BLaER1 treated with 17β-estradiol and CSF1 and Interleukin-3, amounts not matched to agents 10 nM and 100 nM (cell line): ENCODE measurements around the gene SLC16A3.

Experiments
- H3K27ac ChIP-seq, 11 experiments: shearing (Covaris generic); formaldehyde crosslinking; 2 replicates each; pipeline ENCODE4 v1.8.1; 2022
- H3K27me3 ChIP-seq, 11 experiments: shearing (Covaris generic); formaldehyde crosslinking; 2 replicates each; pipeline ENCODE4 v1.8.1; 2022
- H3K36me3 ChIP-seq, 11 experiments: shearing (Covaris generic); formaldehyde crosslinking; 2 replicates each; pipeline ENCODE4 v1.8.1; 2022
- H3K4me1 ChIP-seq, 10 experiments: shearing (Covaris generic); formaldehyde crosslinking; 2 replicates each; pipeline ENCODE4 v1.8.1; 2022
- H3K4me2 ChIP-seq, 11 experiments: shearing (Covaris generic); formaldehyde crosslinking; 2 replicates each; pipeline ENCODE4 v1.8.1; 2022
- H3K4me3 ChIP-seq, 10 experiments: shearing (Covaris generic); formaldehyde crosslinking; 2 replicates each; pipeline ENCODE4 v1.8.1; 2022
- H3K9ac ChIP-seq, 11 experiments: shearing (Covaris generic); formaldehyde crosslinking; 2 replicates each; pipeline ENCODE4 v1.8.1; 2022
- H3K9me3 ChIP-seq, 11 experiments: shearing (Covaris generic); formaldehyde crosslinking; replicated peaks in 1 of 11; 2 replicates each; pipeline ENCODE4 v1.8.1; 2022
- H4K20me1 ChIP-seq, 11 experiments: shearing (Covaris generic); formaldehyde crosslinking; 2 replicates each; pipeline ENCODE4 v1.8.1; 2022
- Cebpa-rat ChIP-seq, 11 experiments: shearing (Covaris generic); IDR thresholded peaks; 2 replicates each; pipeline ENCODE4 v1.8.1; 2022

The SLC16A3 gene

GRCh38 chr17:82238472-82239201, 9.8 kb downstream of the SLC16A3 start:
- H3K9me3 ChIP-seq = no peaks in the 10 kb centered on the region
- peak overlapping the region; percentile 9 to 99 (median 38); a peak in 17 of 20 replicates for H3K4me3 ChIP-seq
- H3K27ac ChIP-seq = peak overlapping the region in 9 of 11 experiments; percentile 23 to 77 (median 53); a peak in 16 of 22 replicates
- no peak for TF ChIP-seq Cebpa-rat (IDR thresholded peaks at IDR 0.05)
- peaks cover 90 to 100% (median 98%) of the 10 kb centered on the region in 10 experiments for H3K4me1 ChIP-seq
- peaks cover 98 to 100% (median 100%) of the 10 kb centered on the region in 11 experiments for H4K20me1 ChIP-seq
- H3K9ac ChIP-seq = peak overlapping the region; percentile 23 to 74 (median 61); a peak in 20 of 22 replicates
- peaks cover 22 to 83% (median 60%) of the 10 kb centered on the region in 11 experiments for H3K36me3 ChIP-seq
- no peaks in the 10 kb centered on the region for H3K27me3 ChIP-seq
- H3K4me2 ChIP-seq = peak overlapping the region; percentile 87 to 100 (median 97)

DNA sequence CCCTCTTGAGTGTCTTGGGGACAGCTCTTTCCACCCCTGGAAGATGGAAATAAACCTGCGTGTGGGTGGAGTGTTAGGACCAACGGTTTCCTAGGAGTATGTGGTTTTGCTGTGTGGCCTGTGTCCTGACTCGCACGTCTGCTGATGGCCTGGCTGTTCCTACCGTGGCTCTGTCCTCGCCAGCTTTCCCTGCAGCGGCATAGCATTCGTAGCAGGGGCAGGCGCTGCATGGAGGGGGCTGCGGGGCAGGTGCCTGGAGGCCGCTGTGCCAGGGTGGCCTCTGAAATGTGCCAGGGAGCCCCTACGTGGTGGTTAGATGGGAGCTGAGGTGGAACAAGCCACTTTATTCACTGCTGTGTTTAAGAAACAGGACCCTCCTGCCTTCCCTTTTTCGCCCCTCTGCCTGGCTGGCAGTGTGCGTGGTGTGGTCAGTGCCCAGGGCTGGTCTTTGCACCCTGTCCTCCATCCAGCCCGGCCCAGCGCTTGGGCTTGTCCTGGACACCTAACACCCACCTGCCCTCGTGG, 10.6 kb downstream of the SLC16A3 start:
- Histone ChIP-seq H3K4me1 (peaks cover 81 to 96% (median 90%) of the 10 kb centered on the region in 10 experiments), H3K36me3 (peaks cover 30 to 85% (median 68%) of the 10 kb centered on the region in 11 experiments), H3K9me3 (no peaks in the 10 kb centered on the region), H3K27ac (peak overlapping the region in 3 of 11 experiments; percentile 7 to 25 (median 21); a peak in 4 of 22 replicates), H4K20me1 (peaks cover 99 to 100% (median 100%) of the 10 kb centered on the region in 11 experiments), H3K27me3 (no peaks in the 10 kb centered on the region), H3K4me2 (peak overlapping the region; percentile 72 to 100 (median 97)), H3K9ac (peak overlapping the region in 9 of 11 experiments; percentile 28 to 68 (median 47); a peak in 13 of 22 replicates), H3K4me3 (no peak overlapping the region; a peak in 2 of 20 replicates)
- no peak for TF ChIP-seq Cebpa-rat (IDR thresholded peaks at IDR 0.05)

DNA sequence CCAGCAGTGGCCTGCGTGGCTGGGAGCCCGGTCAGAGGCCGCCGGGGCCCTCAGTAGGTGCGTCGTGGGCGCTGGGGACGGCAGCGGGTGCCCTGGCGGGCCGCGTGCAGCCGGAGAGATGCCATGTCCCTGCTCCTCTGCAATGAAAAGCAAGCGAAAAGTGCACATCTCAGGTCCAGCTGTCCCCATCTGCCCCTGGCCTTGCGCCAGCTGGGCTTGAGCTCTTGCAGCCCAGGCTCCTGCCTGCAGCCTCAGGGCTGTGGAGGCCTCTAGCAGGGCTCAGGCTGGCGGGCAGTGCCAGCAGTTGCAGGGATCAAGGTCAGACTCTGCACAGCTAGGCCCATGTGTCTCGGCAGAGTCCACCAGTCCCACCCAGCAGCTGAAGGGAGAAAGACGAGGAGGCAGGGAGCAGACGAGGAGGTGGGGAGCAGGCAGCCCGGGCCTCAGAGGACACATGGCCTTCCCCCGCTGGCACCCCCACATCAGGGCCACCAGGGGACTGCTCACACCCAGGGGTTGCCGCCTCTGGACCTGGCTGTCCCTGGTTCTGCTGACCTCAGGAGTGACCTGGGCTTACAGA, 11.2 kb downstream of the SLC16A3 start:
- peak overlapping the region in 7 of 11 experiments; percentile 10 to 46 (median 33); a peak in 8 of 22 replicates for H3K27ac ChIP-seq
- H3K36me3 ChIP-seq = peaks cover 36 to 91% (median 68%) of the 10 kb centered on the region in 11 experiments
- H3K9me3 ChIP-seq = no peaks in the 10 kb centered on the region
- TF ChIP-seq Cebpa-rat (IDR thresholded peaks at IDR 0.05) = no peak
- no peaks in the 10 kb centered on the region for H3K27me3 ChIP-seq
- H3K4me3 ChIP-seq = no peak overlapping the region; a peak in 1 of 20 replicates
- peaks cover 76 to 90% (median 85%) of the 10 kb centered on the region in 10 experiments for H3K4me1 ChIP-seq
- peaks cover 99 to 100% (median 100%) of the 10 kb centered on the region in 11 experiments for H4K20me1 ChIP-seq
- H3K9ac ChIP-seq = peak overlapping the region; percentile 28 to 68 (median 47); a peak in 15 of 22 replicates
- peak overlapping the region; percentile 72 to 100 (median 97) for H3K4me2 ChIP-seq

DNA sequence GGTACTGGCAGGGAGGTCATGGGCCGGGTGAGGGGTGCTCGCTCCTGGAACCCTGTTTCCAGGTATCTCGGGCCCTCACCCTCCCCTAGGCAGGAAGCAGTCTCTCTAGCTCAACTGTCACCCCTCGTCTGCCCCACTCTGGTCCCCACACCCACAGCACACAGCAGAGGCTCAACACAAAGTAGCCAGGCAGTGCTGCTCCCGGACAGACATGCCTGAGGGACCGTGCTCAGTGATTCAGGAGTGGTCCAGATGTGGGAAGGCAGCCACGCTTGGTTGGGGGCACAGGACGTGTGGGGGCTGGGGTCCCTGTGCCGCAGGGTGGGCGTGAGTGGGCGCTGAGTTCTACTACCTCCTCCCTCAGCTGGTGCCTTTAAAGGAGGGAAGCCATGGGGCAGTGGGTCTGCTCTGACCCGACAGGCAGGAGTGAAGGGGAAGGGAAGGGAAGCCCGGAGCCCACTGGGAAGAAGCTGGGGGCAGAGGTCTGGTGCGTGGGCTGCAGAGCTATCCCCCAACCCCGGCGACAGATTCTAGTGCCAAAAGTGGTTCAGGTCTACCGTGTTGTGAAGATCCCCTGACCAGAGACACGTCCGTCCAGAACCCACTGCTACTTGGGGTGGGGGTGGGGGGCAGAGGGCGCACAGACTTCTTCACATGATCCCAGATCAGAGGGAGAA, 11.8 kb downstream of the SLC16A3 start:
- no peaks in the 10 kb centered on the region for H3K9me3 ChIP-seq
- H3K27ac ChIP-seq = peak overlapping the region in 8 of 11 experiments; percentile 9 to 46 (median 28); a peak in 10 of 22 replicates
- H3K4me1 ChIP-seq = peaks cover 72 to 86% (median 80%) of the 10 kb centered on the region in 10 experiments
- peaks cover 99 to 100% (median 100%) of the 10 kb centered on the region in 11 experiments for H4K20me1 ChIP-seq
- H3K9ac ChIP-seq = peak overlapping the region; percentile 28 to 68 (median 47); a peak in 20 of 22 replicates
- TF ChIP-seq Cebpa-rat (IDR thresholded peaks at IDR 0.05) = no peak
- H3K4me2 ChIP-seq = peak overlapping the region; percentile 72 to 100 (median 97)
- H3K27me3 ChIP-seq = no peaks in the 10 kb centered on the region
- peaks cover 42 to 92% (median 68%) of the 10 kb centered on the region in 11 experiments for H3K36me3 ChIP-seq
- H3K4me3 ChIP-seq = no peak overlapping the region

- Histone ChIP-seq H3K27me3 (no peaks in the 10 kb centered on the region), H3K4me1 (peaks cover 68 to 86% (median 76%) of the 10 kb centered on the region in 10 experiments), H3K9ac (peak overlapping the region in 10 of 11 experiments; percentile 16 to 68 (median 44); a peak in 16 of 22 replicates), H3K27ac (peak overlapping the region in 10 of 11 experiments; percentile 3 to 46 (median 21); a peak in 13 of 22 replicates), H3K9me3 (no peaks in the 10 kb centered on the region), H4K20me1 (peaks cover 99 to 100% (median 100%) of the 10 kb centered on the region in 11 experiments), H3K36me3 (peaks cover 49 to 93% (median 68%) of the 10 kb centered on the region in 11 experiments), H3K4me2 (peak overlapping the region; percentile 72 to 100 (median 97)), H3K4me3 (no peak overlapping the region)
- TF ChIP-seq Cebpa-rat (IDR thresholded peaks at IDR 0.05) = no peak
These were observed 12.5 kb downstream of the SLC16A3 start for GRCh38 chr17:82241183-82241925.

GRCh38 chr17:82241926-82242697, 13.3 kb downstream of the SLC16A3 start:
- peaks cover 99 to 100% (median 100%) of the 10 kb centered on the region in 11 experiments for H4K20me1 ChIP-seq
- no peaks in the 10 kb centered on the region for H3K27me3 ChIP-seq
- TF ChIP-seq Cebpa-rat (IDR thresholded peaks at IDR 0.05) = no peak
- H3K36me3 ChIP-seq = peaks cover 57 to 93% (median 70%) of the 10 kb centered on the region in 11 experiments
- H3K27ac ChIP-seq = peak overlapping the region in 9 of 11 experiments; percentile 3 to 46 (median 15); a peak in 11 of 22 replicates
- peak overlapping the region; percentile 72 to 100 (median 97); a peak in 21 of 22 replicates for H3K4me2 ChIP-seq
- no peaks in the 10 kb centered on the region for H3K9me3 ChIP-seq
- H3K9ac ChIP-seq = peak overlapping the region in 8 of 11 experiments; percentile 16 to 68 (median 50); a peak in 13 of 22 replicates
- peaks cover 68 to 86% (median 76%) of the 10 kb centered on the region in 10 experiments for H3K4me1 ChIP-seq
- H3K4me3 ChIP-seq = no peak overlapping the region

DNA sequence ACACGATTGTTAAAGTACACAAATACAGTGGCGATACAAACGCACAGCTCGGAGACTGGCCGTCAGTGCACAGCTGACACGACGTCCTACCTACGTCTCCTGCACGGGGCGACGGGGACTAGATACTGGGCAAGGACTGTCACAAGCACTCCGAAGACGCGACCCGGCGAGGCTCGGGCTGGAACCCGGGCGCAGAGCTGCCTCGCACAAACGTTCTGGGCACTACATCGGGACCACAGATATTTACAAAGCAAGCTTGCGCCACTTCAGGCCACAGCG, 13.8 kb downstream of the SLC16A3 start:
- Histone ChIP-seq H3K36me3 (peaks cover 62 to 93% (median 75%) of the 10 kb centered on the region in 11 experiments), H3K9me3 (no peaks in the 10 kb centered on the region), H3K27me3 (no peaks in the 10 kb centered on the region), H3K27ac (peak overlapping the region in 1 of 11 experiments; percentile 9; a peak in 1 of 22 replicates), H3K4me3 (no peak overlapping the region), H4K20me1 (peaks cover 99 to 100% (median 100%) of the 10 kb centered on the region in 11 experiments), H3K4me2 (peak overlapping the region in 5 of 11 experiments; percentile 20 to 49 (median 42); a peak in 3 of 22 replicates), H3K9ac (peak overlapping the region in 5 of 11 experiments; percentile 12 to 33 (median 30); a peak in 6 of 22 replicates), H3K4me1 (peaks cover 68 to 86% (median 76%) of the 10 kb centered on the region in 10 experiments)
- no peak for TF ChIP-seq Cebpa-rat (IDR thresholded peaks at IDR 0.05)
